Left ventricle myocardium superior (tissue), 1 donor: ENCODE data around the gene CECR2. TPM values are rescaled to one million over a fixed set of nuclear protein-coding genes. Genes with fewer than 3 reads are reported as not detected.

ENCODE experiments used
- ATAC-seq: fragments of 200-7000 bp; cut with Tn5 transposase; one replicate; pipeline ENCODE4 v1.9.1; 2020; ENCODE audit warnings: mild to moderate bottlenecking, moderate library complexity
- DNase-seq: peaks from one replicate; pipeline ENCODE4 v3.0.0-alpha.2; 2020
- intact Hi-C: fragments of 100-400 bp; cut with micrococcal nuclease; formaldehyde crosslinking; loops from one replicate; pipeline ENCODE4 v1.11.0; 2022
- long read RNA-seq: library from polyadenylated mRNA; unstranded; transcript quantifications from one replicate; pipeline ENCODE4 v2.0.0, GENCODE V29; 2021
- total RNA-seq: library from RNA; stranded (reverse); fragmentation: NEBNext Ultra II Directional; extraction: Animal tissue kit (Norgen Biotek cat#: 25700); gene quantifications from one replicate; pipeline ENCODE4 v1.2.1, GENCODE V29; 2021
- donor health status: DM: no; HTN: yes; CAD: no; lungs with severe emphysema.

CECR2 gene
- total RNA-seq, result 7.1 TPM
- long read RNA-seq, partial matches to known transcripts, result 2 of 3 reads
- long read RNA-seq, other reads (novel, unspliced or antisense), result 1 of 3 reads

DNA sequence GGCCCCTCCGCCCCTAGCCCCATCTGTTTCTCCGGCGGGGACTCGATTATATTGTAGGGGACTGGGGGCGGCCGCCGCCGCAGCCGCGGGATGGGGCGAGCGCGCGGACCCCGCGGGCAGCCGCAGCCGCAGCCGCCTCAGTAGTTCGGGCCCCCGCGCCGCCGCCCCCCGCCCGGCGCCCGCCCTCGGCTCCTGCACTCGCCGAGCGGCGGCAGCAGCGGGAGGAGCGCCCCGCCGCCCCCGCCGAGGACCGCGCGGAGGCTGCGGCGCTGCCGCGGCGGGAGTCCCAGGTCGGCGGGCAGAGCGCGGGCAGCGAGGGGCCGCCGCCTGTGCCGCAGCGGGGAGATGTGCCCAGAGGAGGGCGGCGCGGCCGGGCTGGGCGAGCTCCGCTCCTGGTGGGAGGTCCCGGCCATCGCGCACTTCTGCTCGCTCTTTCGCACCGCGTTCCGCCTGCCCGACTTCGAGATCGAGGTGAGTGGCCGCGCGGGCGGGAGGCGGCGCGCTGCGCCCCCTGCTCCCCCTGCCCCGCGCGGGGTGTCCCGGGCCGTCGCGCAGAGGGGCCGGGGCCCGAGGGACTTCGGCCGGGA lies at the start of gene CECR2:
Gene CECR2 (plus strand): TSS at position 22 of the 587 bp plus-strand sequence. CDS start 324 bp downstream, at position 346.
- intact Hi-C loops, result no loop called here
- peak; percentile 40 for ATAC-seq
- peak; percentile 74 for DNase-seq

DNA sequence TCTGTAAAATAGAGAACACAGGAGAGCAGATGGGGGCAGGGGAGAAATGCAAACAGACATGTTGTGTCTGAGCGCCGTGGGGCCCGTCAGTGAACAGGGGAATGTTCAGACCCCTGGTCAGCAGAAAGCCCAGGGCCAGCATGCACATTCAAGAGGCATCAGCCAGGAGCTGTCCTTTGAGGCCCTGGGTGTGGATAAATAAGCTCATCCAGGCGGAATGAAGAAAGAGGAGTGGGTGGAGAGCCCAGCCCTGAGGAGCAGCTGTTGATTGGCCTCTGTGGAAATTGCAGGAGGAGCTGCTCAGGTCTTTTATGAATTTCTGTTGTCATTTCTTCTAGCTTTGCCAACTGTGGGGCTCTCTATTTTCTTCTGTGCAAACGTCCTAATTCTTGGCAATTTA lies 49.7 kb upstream of the CECR2 start:
- ATAC-seq (no peak), DNase-seq (no peak)
- intact Hi-C loops, result no loop called here

DNA sequence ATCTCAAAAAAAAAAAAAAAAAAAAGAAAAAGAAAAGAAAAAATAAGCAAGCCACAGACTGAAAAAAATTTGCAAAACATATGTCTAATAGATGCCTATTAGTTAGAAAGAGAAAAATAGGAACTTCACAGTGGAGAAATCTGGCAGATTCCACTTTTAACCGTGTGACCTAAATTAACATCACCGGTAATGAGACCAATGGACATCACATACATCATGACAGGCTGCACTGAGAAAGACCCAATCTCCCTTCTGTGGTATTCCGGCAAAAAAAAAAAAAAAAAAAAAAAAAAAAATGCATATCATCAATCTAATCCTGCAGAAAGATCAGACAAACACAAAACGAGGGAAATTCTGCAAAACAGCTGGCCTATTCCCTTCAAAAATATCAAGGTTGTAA lies 46.7 kb upstream of the CECR2 start:
- ATAC-seq, result no peak
- intact Hi-C loops, result no loop called here
- no peak for DNase-seq

DNA sequence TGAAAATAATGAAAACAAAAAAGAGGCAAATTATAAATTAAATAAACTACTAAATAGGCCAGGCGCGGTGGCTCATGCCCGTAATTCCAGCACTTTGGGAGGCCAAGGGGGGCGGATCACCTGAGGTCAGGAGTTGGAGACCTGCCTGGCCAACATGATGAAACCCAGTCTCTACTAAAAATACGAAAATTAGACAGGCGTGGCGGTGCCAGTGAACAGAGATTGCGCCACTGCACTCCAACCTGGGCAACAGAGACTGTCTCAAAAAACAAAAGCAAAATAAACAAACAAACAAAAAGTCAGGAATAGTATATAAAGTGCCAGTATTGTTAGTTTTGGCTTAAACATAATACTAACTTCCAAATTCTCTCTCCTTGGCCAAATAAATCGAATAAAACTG lies 37.6 kb upstream of the CECR2 start:
- DNase-seq, result no peak
- intact Hi-C loops, result no loop called here
- ATAC-seq, result no peak

DNA sequence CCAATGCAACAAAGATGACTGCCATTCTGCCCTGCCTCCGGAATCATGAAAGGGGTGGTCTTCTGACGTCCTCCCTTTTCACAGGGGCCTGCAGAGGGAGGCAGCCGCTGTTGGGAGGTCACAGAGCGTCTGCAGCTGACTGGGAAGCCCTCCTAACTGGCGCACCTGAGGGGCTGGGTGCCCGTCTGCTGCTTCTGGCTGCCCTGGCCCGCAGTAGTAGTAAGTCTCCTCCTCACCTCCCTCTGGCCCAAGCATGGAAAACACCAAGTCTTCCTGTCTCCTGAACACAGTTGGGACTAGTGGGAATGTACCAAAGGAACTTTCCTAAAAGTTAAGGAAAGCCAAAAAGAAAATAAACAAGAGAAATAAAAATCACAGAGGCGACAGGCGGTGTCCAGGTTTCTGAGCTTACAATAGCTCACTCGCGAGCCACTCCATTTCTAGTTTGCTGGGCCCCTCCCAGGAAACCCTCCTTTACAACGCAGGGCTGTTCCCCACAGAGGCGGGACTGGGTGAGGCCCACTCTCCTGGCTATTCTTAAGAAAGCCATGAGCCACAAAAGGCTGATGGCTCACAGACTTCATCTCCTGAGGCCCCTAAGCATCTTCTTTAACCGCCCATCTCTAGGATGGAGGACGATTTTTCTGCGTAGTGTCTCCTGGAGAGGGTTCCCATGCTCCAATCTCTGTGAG lies 37.0 kb upstream of the CECR2 start:
- ATAC-seq, result no peak

DNA sequence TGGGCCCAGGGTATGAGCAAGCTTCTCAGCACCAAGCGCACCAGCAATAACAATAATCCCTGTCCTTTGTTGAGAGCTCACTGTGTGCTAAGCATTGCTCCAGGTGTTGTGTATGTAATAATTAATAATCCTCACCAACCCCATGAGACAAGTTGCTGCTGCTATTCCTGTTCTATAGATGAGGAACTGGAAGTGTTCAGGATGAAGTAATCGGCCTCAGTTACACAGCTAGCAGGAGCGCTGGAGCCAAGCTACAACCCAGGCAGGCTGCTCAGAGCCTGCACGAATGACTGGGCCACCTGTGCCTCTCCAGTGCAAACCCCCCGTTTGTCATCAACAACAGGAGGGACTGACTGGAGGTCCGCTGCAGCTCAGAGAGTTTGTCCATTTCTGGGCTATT lies 35.2 kb upstream of the CECR2 start:
- ATAC-seq (no peak), DNase-seq (no peak)
- intact Hi-C loops, result no loop called here

More for the DNA sequence above, 37.0 kb upstream of the CECR2 start:
- no peak for DNase-seq
- intact Hi-C loops, result no loop called here

DNA sequence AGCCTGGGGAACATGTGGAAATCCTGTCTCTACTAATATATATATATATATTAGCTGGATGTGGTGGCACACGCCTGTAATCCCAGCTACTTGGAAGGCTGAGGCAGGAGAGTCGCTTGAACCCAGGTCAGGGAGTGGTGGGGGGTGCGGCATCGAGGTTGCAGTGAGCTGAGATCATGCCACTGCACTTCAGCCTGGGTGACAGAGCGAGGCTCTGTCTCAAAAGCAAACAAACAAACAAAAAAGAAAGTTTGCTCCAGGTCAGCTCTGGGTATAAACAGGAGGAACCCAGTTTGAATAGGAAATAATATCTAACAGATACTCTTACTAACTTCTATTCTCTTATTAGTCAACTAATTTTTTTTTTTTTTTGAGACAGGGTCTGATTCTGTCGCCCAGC lies 34.3 kb upstream of the CECR2 start:
- intact Hi-C loops, result no loop called here
- DNase-seq (no peak), ATAC-seq (no peak)

DNA sequence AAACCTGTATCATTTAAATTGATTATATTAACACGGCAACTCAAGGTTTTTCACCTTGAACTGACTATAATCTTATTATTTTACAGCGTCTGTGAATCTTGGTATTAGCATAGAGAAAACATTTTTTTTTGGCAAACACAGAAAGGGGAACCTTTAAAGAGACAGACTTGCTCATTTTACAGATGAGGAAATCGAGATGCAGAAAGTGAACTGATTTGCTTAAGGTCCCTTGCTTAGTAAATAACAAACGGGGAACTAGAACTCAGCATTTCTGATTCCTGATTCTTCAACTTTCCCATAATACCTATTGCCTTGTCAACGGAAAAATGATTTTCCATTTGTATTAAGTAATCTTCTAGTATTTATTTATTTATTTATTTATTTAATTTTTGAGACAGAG lies 33.2 kb upstream of the CECR2 start:
- DNase-seq (no peak), ATAC-seq (no peak)
- intact Hi-C loops, result no loop called here

DNA sequence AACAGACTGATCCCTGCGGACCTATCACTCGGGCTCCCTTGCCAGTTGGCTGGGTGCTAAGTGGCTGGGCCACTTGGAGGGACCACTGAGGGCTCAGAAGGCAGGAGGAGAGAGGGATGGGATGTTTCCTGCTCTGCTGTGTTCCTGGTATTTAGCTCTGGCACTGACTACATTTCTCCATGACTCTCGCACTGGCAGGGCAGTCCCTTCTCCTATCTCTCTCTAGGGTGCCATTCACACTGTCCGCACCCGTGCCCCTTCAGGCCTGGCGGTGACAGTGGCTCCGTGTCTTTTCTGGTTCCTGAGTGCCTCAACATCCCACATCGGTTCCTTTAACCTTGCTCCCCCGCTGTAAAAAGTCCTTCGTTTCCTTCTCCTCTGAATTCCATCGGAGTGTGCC lies 31.6 kb upstream of the CECR2 start:
- intact Hi-C loops, result no loop called here
- peak; percentile 24 for ATAC-seq
- DNase-seq, result no peak

DNA sequence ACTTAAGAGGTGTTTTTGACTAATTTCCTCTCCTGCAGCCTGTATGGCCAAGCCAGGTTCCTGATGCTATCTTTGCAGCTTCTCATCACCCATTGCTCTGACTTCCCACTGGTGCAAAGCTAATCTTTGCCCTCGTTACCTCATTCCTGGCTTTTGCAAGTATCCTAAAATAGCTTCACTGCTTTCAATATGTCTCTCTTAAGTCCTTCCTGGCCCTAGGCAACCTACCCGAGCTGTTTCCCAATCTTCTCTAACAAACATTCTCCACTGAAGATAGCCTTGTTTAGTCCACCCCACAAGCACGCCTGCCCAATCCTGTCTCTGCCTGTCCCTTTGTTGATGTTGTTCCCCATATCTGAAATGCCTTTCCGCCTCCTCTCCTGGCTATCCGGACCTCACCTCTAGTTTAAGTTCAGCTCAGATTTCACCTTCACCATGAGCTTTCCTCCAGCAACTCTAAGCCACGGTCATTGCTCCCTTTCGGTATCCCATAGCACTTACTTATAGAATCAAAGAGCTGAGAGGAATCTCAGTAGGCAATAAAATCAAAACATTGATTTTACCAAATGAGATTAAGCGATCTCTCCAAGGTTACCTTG lies 30.1 kb upstream of the CECR2 start:
- ATAC-seq, result peak; percentile 89
- no peak for DNase-seq
- intact Hi-C loops, result no loop called here

DNA sequence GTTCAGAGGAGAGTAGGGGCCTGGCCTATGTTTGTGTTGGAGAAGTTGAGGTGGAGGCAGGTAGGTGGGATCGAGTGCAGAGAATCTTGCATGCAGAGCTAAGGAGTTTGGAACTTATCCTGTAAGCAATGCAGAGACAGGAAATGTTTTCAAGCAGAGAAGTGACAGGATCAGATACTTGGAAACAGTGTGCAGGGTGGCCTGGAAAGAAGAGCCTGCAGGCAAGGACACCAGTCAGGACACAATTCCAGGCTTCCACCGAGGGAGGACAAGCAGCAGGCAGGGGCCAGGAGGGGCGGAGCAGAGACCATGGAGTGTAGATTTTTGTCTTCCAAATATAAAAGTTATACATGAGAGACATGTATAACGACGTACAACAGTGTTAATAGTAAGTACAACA lies 26.9 kb upstream of the CECR2 start:
- ATAC-seq, result no peak
- intact Hi-C loops, result no loop called here

DNA sequence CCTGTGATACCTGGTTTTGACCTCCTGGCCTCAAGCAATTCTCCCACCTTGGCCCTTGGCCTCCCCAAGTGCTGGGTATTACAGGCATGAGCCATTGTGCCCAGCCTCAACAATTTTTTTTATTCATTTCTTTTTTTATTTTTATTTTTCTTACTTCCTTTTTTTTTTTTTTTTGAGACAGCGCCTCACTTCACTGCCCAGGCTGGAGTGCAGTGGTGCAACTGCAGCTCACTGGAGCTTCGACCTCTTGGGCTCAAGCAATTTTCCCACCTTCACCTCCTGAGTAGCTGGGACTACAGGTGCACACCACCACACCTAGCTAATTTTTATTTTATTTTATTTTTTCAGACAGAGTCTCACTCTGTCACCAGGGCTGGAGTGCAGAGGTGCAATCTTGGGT lies 25.5 kb upstream of the CECR2 start:
- no peak for ATAC-seq
- no peak for DNase-seq
- intact Hi-C loops, result no loop called here

More for the DNA sequence above, 26.9 kb upstream of the CECR2 start:
- no peak for DNase-seq

DNA sequence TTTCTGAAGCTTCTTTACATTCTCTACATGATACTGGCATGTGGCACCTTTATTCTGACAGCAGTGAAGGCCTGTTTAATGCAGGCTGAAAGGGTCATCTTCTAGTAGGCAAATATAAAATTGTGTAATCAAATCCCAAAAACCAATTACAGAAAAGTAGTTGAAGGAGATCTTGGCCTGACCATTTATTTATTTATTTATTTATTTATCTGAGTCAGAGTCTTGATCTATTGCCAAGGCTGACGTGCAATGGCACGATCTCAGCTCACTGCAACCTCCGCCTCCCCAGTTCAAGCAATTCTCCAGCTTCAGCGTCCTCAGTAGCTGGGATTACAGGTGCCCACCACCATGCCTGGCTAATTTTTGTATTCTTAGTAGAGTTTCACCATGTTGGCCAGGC lies 22.7 kb upstream of the CECR2 start:
- intact Hi-C loops, result no loop called here
- no peak for DNase-seq
- no peak for ATAC-seq

DNA sequence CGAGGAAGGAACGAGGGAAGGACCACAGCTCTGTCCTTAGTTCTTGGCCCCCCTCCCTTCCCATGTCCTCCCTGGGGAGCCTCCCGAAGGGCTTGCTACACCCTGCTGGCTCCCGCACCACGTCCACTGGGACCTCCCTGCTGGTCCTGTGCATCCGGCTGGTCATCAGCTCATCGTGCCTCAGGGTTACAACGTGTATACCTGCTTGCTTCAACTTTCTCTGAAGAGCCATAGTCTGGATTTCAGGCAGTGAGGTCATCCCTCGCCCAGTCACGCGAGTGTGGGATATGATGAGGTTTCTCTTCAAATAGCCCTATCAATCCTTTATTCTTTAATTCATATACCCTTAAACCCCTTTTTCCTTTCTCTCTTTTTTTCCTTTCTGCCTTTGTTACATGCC lies 21.5 kb upstream of the CECR2 start:
- no peak for DNase-seq
- intact Hi-C loops, result no loop called here
- no peak for ATAC-seq

DNA sequence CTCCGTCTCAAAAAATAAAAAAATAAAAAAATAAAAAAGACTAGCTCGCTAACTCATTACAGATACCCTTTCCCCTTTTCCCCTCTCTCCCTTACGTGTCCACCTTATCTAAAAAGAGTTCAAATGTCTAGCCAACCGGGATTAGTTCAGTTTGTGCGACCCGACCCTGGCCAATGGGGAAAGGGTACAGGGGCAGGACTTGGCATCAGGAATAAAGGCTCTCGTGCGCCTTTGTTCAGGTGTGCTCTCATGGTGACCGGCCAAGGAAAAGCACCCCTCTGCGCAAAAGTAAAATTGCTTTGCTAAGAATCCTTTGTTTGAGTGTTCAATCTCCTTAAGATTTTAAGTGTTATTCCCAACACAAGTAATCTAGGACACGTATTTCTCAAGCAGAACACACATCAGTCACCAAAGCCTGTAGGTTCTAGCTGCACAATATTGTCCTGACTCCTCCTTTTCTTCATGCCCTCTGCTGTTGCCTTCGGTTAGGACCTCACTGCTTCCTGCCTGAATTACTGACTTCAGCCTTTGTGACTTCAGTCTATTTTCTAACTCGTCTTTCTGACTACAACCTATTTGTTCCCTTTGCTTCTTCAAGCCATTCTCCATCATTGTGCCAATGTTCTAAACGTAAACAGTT lies 20.7 kb upstream of the CECR2 start:
- intact Hi-C loops, result no loop called here
- no peak for DNase-seq
- no peak for ATAC-seq

DNA sequence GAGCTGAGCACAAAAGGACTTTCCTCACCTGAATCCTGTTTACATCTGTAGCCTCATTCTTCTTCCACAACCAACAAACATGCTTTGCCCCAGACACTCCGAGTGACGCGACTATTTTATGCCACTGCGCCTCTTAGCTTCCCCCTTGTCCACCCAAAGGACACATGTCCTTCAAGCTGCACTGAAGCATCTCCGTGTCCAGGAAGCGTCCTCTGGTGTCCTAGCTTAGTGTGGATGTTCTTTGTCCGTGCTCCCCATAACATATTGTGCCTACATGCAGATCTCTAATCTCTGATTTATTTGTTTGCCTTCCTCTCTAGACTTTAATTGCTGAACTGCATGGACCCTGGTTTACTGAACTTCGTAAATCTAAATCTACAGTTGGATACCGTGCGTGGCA lies 20.1 kb upstream of the CECR2 start:
- intact Hi-C loops, result no loop called here
- DNase-seq (no peak), ATAC-seq (no peak)

DNA sequence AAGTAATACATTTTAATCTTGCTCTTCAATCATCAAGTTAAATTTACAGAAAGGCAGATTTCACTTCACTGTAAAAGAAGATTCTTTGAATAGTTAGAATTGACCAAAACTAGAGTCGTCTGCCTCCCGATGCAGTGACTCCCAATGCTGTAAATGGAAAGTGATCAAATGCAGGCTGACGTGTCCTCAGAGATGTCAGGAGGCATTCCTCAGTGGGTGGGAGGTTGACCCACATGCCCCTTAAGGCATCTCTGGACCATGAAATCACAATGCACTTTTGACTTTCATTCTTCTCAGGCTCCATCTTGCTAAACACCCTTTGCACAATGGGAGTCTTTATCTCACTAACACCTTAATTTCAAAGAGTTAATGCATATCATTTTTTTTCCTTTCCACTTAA lies 19.0 kb upstream of the CECR2 start:
- intact Hi-C loops, result no loop called here
- DNase-seq (no peak), ATAC-seq (no peak)

DNA sequence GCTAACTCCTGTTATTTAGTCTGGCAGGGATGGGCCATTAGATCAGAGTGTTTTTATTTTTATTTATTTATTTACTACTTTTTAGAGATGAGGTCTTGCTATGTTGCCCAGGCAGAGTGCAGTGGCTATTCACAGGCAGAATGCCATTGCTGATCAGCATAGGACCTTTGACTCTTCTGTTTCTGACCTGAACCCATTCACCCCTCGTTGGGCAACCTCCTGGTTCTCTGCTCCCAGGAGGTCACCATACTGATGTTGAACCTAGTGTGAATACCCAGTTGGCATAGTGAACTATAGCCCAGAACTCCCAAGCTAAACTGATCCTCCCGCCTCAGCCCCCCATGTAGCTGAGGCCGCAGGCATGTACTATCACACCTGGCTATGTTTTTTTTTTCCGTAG lies 16.5 kb upstream of the CECR2 start:
- DNase-seq (no peak), ATAC-seq (no peak)
- intact Hi-C loops, result no loop called here

DNA sequence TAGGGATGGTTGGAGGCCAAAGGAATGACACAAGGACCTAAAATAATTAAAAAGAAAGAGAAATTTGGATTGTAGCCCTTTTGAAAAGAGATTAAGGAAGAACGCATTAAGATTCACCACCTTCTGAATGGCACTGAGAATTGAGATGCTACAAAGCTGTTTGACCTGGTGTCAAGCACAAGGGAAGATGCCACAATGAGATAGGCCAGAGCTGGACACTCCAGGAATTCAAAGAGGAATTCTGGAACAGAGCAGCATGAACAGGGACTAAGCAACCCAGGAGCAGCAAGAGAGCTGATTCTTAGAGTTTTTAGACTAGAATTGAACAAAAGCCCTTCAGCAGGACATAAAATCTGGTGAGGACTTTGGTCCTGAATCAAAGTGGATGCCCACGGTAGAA lies 11.6 kb upstream of the CECR2 start:
- intact Hi-C loops, result no loop called here

DNA sequence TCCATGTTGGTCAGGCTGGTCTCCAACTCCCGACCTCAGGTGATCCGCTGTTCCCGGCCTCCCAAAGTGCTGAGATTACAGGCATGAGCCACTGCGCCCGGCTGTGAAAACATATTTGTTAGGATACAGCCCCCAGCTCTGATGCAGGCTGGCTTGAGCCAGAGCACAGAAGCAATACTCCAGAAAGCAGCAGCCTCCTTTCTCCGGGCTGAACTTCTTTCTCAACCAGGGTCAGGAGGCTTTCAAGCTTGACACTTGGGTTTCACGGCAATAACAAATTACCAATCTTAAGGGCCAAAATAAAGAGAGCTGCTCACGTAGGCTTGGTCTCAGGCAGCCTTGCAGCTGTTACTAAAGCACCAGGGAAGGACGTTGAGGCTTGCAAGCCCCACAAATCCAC lies 10.8 kb upstream of the CECR2 start:
- DNase-seq, result no peak
- intact Hi-C loops, result no loop called here
- ATAC-seq, result no peak

More for the DNA sequence above, 11.6 kb upstream of the CECR2 start:
- DNase-seq (no peak), ATAC-seq (no peak)
